ENCODE data around the gene FCHO2.

DNA sequence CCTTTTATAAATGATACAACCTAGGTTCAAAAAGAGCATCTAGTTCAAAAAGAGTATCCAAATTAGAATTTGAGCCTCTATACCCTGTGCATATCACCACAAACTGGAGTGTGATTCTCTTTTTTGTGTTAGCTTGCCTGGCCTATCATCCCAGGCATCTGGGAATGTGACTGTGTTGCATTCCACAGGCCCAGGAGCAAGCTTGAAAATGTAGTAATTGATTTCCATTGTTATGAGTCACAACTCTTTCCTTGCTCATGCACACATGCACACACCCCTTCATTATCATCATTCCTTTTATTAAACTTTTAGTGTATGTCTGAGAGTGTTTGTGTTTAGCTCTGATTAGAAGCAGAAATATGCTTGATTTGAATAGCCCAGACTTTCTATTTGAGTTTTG lies 75.2 kb downstream of the FCHO2 start:
- TF ChIP-seq, protein P1, sequence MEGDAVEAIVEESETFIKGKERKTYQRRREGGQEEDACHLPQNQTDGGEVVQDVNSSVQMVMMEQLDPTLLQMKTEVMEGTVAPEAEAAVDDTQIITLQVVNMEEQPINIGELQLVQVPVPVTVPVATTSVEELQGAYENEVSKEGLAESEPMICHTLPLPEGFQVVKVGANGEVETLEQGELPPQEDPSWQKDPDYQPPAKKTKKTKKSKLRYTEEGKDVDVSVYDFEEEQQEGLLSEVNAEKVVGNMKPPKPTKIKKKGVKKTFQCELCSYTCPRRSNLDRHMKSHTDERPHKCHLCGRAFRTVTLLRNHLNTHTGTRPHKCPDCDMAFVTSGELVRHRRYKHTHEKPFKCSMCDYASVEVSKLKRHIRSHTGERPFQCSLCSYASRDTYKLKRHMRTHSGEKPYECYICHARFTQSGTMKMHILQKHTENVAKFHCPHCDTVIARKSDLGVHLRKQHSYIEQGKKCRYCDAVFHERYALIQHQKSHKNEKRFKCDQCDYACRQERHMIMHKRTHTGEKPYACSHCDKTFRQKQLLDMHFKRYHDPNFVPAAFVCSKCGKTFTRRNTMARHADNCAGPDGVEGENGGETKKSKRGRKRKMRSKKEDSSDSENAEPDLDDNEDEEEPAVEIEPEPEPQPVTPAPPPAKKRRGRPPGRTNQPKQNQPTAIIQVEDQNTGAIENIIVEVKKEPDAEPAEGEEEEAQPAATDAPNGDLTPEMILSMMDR (IDR thresholded peaks at IDR 0.05), result no peak
- TF ChIP-seq EZH2 (IDR thresholded peaks at IDR 0.05) (no peak), EZH2phosphoT487 (IDR thresholded peaks at IDR 0.05) (no peak)

Measured in neural progenitor cell (in vitro differentiated cells).